Stimulated activated CD8-positive, alpha-beta memory T cell treated with anti-CD3 and anti-CD28 coated beads, Interleukin-15, amount 100 ng/mL, for 1 hour (primary cell): ENCODE measurements around the gene ZNF787.
"Not testable (repeated sequence)": the region's sequence is repeated elsewhere in the genome, so short reads cannot be mapped to it uniquely, and the experiment has no call there.

Experiments
- DNase-seq: peaks from one replicate; pipeline ENCODE4 v3.0.0-alpha.2; 2020; ENCODE audit warnings: low read depth

Gene ZNF787

DNA sequence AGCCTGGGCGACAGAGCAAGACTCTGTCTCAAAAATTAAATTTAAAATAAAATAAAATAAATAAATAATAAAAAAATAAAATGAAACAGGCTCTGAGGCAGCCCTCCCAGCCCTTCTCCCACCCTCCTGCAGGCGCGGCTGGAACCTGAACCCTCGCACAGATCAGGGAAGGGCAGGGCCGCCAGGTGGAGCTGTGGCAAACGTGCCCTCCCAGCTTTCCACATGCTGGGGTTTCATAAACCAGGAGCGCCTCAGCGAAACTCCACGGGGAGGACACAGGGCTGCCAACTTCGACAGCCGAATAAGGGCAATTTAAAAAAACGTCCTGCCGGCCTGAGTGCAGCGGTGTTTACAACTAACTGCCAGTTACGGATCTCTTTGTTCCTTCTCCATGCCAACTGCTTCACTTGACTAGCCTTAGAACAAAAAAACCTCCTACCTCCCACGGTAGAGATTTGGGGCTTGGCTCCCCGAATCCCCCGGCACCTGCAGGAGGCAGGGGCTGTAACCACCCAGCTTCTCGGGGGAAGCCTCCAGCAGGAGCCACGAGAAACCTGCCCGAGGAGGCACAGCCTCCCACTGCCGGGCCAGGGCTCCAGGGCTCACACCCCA is 15.9 kb downstream of the ZNF787 start:
- peak; percentile 18 for DNase-seq

DNA sequence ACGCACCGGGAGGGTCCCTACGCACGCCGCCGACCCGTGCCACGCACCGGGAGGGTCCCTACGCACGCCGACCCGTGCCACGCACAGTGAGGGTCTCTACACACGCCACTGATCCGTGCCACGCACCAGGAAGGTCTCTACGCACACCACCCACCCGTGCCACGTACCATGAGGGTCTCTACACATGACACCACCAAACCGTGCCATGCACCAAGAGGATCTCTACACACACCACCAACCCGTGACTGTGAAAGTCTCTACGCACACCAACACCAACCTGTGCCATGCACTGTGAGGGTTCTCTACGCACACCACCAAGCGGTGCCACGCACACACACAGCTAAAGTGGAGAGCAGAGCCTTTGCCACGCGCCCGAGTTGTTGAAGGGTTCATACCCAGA is 16.7 kb downstream of the ZNF787 start:
- DNase-seq = no peak

DNA sequence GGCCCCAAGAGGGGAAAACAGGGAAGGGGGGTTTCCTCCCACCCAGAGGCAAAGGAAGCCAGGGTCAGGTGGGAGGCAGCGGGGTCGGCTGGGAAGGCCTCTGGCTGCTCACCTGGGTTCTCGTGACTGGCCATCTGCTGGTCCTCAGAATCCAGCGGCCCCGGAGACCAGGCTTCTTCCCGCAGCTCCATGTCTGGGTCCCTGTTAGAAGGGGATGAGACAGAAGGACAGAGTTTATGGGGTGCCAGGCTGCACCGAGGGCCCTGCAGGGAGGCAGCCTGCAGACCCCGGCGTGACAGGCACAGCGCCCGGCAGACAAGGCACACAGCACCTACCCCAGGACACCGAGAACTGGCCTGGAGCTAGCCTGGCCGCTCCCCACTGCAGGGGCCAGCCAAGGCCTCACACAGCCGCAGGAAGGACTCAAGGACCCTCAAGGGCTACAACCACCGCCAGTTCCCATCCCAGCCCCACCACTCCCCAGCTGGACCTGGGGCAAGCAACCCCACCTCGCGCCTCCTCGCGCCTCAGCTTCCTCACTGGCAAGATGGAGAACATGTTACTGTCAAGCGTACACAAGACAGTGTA is 18.0 kb downstream of the ZNF787 start:
- no peak for DNase-seq

DNA sequence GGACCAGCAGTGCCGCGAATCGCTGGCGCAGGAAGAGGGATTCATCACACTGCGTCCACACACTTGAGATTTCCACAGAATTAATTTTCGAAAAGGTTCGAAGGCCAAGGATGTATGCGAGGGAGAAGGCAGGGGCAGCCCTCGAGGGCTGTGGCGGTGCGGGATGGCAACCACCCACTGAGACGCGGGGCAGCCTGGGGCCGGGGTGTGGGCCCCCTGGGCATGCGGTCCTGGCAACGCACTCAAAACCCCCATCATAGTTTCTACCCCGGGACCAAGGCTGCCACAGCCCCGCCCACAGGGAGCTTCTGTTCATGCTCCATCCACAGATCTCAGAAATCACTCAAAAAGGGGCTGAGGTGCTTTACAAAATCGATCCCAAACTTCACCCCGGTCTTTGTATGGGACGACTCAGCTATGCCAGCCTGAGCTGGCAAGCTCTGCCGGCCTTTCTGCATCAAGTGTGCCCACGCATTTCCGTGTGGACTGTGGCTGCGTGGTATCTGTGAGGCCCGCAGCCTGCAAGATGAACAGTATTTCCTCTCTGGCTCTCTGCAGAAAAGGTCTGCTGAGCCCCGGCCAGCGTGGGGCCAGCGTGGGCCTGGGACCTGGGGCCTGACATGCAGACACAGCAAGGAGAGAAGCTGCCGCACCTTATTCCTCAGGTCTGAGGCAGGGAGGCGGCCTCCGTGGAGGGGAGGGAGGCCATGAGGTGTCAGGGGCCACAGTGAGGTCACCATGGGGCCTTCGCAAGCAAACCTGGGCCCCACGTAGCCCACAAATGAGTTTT is 19.2 kb downstream of the ZNF787 start:
- DNase-seq = no peak

DNA sequence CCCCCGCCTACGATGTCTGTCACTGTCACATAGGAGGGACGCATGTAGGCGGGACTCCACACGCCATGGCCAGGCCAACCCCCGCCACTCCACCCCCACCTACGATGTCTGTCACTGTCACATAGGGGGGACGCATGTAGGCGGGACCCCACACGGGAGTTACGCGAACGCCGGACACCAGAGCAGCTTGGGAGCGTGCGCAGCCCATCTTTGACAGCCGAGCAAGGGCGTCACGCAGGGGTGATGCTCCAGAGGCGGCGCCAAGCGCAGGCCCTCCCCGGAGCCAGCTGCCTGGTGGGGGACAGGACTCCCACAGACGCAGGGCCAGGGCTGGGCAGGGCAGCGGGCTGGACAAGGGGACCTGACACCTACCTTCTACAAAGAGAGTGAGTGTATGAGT is 20.0 kb downstream of the ZNF787 start:
- no peak for DNase-seq

DNA sequence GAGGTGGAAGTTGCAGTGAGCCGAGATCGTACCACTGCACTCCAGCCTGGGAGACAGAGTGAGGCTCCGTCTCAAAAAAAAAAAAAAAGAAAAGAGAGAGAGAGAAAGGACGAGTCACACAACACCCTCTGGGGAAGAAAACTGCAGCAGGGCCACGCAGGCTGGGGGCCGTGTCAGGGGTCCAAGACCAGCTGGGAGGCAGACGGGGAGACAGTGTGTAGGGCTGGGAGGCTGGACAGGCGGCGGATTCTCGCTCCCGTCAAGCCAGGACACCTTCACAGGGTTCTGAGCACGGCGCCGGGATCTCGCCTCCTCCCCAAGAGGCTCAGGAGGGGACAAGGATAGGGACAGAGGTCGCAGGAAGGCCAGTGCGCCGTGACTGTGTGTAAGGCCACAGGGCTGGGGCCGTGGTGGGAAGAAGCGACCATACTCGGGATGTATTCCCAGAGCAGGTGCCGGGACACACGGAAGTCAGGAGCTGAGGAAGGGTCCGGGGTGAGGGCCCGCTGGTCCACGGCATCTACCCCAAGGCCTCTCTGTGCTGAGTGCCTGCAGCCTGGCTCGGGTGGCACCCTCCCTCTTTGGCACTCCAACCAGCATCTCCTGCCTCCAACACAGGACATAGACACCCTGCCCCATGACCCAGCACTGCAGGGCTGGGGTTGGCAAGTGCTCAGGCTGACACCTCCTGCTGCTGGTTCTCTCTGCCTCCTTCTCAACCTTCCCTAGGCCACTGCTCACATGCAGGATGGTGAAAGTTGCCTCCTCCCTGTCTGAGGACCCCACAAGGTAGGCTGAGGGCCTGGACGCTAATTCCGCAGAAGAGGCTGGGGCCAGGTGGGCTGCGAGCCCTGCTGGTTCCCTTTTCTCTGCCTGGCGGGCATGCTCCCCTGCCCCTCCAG is 21.2 kb downstream of the ZNF787 start:
- DNase-seq = no peak

DNA sequence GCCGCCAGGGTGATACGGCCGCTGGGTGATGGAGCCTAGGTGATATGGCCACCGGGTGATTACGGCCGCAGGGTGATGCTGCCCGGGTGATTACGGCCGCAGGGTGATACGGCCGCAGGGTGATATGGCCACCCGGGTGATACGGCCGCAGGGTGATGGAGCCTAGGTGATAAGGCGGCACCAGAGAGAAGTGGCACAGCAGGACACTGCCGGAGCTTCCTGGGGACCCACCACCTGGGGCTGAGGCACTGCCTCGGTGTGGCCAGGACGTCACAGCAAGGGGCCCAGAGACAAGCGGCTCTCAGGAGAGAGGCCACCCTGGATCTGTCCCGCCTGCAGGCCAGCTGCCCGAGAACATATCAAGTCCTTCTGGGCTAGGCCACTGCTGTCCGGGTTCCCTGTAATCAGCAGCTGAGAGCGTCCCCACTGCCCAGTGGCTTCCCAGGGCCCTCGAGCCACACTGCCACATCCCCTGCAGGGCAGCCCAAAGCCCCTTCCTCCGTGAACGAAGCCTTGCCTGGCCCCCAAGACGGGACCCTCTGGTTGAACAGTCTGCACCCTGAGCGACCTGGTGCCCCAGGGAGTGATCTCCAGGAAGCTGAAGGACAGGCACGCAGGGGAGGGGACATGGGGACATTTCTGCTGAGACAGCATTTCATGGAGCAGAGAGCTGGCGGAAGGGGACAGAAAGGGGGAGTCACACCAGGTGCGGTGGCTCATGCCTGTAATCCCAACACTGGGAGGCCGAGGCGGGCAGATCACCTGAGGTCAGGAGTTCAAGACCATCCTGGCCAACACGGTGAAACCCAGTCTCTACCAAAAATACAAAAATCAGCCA is 22.1 kb downstream of the ZNF787 start:
- no peak for DNase-seq

DNA sequence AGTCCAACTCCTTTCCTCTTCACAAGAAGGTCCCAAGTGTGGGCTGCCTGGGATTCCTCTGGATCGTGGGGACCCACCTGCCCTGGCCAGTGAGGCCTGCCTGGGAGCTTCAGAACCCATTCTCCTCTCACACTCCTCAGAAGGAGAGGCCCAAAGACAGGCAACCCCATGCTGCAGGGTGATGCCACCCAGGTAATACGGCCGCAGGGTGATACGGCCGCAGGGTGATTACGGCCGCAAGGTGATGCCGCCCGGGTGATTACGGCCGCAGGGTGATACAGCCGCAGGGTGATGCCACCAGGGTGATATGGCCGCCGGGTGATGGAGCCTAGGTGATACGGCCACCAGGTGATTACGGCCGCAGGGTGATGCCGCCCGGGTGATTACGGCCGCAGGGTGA is 22.9 kb downstream of the ZNF787 start:
- not testable (repeated sequence) for DNase-seq

DNA sequence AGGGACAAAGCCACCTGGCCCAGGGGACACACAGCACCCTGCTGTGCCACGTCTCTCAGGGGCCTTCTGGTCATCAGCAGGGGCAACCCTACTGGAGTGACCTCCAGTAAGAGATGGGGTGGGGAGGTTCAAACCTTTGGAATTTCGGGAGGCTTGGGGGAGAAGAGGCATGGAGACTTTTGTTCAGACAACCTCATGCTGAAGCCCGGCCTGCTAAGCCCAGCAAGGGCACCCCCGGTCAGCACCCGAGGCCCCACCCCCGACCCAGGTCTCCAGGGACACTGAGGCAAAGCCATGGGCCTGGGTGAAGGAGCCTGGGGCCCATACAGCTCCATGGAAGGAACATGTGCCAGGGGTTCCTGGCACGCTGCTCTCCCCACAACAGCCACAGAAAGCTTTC is 23.3 kb downstream of the ZNF787 start:
- DNase-seq = no peak

DNA sequence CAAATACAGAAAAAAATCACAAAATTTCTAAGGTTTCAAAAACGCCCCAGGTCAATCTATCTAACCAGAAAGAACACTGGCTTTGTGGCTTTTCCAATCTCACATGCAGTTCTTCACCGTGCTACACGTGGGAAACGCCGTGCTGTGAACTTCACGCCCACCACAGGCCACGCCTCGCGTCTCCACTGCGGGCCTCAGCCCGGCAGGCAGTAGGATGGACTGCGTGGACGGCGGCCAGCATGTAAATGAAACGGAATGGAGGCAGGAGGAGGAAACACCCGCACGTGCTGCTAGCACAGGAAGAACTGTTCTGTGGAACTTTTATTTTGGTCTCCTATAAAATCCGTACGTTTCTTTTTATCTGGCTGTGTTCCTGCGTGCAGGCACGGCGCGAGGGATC is 23.8 kb downstream of the ZNF787 start:
- DNase-seq = no peak

DNA sequence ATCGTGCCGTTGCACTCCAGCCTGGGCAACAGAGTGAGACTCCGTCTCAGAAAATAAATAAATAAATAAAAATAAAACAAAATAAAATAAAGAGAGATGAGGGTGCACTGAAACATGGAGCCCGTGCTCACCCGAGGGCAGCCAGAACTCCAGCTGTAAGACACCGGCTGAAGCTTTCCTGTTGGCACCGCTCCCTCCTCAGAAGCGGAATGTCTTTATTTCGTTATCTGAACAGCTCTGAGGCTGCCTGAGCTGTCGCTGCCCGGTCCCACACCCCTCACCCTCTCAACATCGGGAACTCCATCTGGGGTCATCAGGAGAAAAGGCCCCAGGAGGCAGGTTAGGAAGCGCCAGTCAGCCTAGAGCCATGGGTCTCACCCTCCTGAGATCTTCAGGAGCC is 24.4 kb downstream of the ZNF787 start:
- no peak for DNase-seq

DNA sequence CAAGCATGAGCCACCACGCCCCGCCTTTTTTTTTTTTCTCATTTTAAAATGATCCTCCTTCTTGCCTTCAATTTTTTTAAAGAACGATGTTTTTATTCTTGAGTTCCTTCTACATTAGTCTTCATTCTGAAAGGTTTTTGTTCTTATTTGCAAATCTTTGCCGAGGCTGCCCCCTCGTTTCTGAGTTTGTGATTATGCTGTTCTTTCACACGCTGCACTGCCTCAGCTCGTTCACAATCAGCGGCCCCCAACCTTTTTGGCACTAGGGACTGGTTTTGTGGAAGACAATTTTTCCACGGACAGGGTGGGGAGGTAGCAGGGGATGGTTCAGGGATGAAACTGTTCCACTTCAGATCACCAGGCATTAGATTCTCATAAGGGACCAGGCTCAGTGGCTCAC is 26.6 kb downstream of the ZNF787 start:
- DNase-seq = no peak

DNA sequence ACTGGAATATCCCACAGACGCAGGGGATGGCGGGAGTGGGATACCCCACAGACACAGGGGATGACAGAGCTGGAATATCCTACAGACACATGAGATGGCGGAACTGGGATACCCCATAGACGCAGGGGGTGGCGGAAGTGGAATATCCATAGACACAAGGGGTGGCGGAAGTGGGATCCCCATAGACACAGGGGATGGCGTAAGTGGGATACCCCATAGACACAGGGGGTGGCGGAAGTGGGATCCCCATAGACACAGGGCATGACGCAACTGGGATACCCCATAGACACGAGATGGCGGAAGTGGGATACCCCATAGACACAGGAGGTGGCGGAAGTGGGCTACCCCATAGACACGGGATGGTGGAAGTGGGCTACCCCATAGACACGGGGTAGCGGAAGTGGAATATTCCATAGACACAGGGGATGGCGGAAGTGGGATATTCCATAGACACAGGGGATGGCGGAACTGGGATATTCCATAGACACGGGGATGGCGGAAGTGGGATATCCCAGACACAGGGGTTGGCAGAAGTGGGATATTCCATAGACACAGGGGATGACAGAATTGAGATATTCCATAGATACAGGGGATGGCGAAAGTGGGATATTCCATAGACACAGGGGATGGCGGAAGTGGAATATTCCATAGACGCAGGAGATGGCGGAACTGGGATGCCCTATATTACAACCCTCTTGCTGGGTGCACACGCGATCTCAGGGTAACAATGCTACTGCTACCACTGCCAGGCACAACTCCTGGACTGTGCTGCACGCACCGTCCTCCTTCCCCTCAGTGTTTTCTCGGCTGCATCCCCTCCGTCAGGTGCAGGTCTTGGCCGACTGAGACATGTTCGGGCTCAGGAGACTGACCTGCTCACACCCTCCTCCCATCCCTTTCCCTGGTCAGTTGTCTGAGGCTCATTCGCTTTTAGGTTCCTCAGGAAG is 28.1 kb downstream of the ZNF787 start:
- DNase-seq = no peak

DNA sequence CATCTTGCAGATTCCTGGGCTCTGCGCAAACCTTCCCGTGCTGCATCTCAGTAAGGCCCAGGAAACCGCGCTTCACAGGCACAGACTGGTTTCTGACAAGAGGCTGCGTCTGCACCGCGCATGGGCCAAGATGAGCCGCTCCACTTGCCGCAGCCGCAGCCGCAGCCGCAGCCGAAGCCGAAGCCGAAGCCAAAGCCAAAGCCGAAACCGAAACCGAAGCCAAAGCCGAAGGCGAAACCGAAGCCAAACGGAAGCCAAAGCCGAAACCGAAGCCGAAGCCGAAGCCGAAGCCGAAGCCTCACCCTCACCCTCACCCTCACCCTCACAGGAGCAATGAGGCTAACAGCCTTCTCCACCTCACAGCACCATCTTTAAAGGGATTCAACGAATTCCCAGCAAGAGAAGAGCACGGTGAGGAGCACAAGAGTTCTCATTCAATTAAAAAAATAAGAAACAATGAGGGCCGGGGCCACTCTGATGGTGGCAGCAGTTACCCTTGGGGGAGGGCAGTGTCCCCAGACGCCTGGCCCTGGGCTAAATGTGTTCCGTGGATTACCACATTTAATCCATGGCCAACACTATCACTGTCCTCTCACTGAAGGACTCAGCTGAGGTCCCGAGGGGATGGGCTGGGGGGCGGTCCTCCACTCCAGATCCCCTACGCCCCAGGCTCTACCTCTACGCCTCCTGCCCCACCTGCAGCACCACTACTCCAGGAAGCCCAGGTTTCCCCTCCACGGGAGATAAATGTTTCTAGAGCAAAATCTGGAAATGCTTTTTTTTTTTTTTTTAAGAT is 29.1 kb downstream of the ZNF787 start:
- DNase-seq = no peak

DNA sequence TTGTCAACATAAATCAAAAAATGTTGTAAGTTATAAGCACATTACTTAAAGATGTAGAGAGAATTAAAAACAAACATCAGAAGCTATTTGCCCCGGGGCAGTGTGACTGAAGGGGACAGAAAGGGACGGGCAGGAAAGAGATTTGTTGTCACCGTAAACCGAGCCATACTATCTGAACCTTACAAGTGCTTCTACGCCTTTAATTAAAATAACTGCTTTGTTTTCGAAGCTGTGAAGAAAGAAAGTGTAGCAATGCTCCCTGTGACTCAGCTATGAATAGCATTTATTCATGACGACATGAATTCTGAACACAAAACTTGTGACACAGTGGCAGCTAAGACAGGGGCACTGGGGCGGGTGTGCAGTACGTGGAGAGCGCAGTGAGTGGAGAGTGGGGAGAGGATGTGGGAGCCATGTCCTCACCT is 30.0 kb downstream of the ZNF787 start:
- DNase-seq = no peak

DNA sequence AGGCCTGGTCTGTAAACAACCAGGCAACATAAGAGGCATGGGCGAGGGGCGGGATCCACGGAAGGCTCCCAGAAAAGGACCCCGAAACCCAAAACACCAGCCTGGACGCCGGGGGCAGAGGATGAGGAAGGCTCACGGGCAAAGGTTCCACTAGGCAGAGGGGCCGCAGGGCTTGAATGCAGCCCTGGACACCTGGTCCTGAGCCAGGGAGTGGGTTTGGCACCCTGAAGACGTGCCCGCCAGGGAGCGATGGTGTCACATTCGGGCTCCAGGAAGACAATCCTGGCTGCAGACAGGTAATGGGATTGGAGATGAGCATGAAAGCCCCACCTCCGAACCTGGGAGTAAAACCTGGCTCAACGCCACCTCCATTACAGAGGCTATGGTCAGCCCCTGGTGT is 31.8 kb downstream of the ZNF787 start:
- no peak for DNase-seq

DNA sequence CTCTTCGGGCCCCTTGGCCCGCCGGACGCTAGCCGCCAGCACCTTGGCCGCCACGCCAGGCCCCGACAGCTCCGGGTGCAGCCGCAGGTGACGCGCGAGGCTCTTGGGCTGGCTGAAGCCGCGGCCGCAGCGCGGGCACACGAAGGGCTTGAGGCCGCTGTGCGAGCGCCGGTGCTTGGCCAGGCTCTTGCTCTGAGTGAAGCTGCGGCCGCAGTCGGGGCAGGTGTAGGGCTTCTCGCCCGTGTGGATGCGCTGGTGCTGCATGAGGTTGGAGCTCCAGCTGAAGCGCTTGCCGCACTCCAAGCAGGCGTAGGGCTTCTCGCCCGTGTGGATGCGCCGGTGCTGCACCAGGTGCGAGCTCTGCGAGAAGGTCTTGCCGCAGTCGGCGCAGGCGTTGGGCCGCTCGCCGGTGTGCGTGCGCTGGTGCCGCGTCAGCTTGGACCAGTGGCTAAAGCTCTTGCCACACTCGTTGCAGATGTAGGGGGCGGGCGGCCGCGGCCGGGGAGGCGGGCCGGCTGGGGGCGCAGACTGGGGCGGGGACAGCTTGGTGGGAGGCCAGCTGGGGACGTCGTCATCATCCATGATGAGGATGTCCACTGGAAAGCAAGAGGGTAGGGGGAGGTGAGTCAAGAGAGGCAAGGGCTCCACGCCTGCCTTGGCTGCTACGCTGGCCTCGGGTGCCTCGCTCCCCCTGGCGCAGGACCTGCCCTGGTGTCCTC is 32.4 kb downstream of the ZNF787 start:
- DNase-seq = no peak

DNA sequence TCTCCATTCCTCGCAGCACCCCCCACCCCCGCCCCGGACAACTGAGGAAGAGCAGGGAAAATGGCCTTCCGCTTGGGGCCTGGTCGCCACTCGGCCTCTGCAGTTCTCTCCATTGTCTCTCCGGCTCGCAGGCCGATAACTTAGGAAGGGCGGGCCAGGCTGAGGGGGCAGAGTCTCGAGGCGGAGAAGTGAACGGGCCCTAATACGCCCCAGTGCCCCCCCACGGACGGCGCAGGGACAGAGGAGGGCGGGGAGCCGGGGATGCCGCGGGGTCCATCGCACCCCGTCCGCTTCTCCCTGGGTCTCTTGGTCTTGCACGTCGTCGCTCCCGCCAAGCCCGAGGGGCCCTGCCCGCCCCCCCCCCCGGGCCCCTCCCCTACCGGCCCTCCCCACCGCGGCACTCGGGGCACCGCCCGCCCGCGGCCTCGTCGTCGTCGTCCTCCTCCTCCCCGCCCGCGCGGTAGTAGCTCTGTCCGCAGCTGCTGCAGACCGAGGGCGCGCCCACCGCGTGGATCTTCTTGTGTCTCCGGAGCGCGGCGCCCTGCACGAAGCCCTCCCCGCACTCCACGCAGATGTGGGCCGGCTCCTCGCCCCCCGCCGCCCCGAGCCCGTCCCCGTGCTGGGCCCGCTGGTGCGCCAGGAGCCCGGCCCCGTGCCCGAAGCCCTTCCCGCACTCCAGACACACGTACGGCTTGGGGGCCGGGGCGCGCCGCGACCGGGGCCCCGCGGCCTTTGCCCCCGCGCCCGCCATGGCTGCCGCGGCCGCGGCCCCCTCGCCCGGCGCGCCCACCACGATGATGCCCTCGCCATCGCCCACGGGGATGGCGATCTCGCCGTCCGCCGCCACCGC is 33.2 kb downstream of the ZNF787 start:
- no peak for DNase-seq
